Thyroid gland (tissue), 4 donors: ENCODE data around the gene PPP2R5C. TPM values are rescaled to one million over a fixed set of nuclear protein-coding genes. Genes with fewer than 3 reads are reported as not detected.
"Not testable (repeated sequence)": the region's sequence is repeated elsewhere in the genome, so short reads cannot be mapped to it uniquely, and the experiment has no call there.

Experiments used
- DNase-seq, 2 donors: peaks; one replicate each; pipeline ENCODE4 v3.0.0-alpha.2; 2019
- H3K27ac ChIP-seq, 3 donors: fragments of 200-600 bp; sonication (generic); 1 replicate in 2 of 3; 2 replicates in 1 of 3; pipeline ENCODE4 v1.5.1; 2016 to 2019; ENCODE audit warnings: mild to moderate bottlenecking in 1 of 3, moderate library complexity in 1 of 3
- H3K27me3 ChIP-seq: fragments of 200-600 bp; sonication (generic); one replicate; pipeline ENCODE4 v1.5.1; 2019
- H3K36me3 ChIP-seq, 2 donors: fragments of 200-600 bp; sonication (generic); one replicate each; pipeline ENCODE4 v1.5.1; 2016 to 2019
- H3K4me1 ChIP-seq, 2 donors: fragments of 200-600 bp; sonication (generic); one replicate each; pipeline ENCODE4 v1.5.1; 2017 to 2019
- H3K4me3 ChIP-seq, 3 donors: fragments of 200-600 bp; sonication (generic); replicated peaks in 1 of 3; 1 replicate in 2 of 3; 2 replicates in 1 of 3; pipeline ENCODE4 v1.5.1; 2016; ENCODE audit warnings: mild to moderate bottlenecking in 1 of 3
- H3K9me3 ChIP-seq: fragments of 200-600 bp; sonication (generic); one replicate; pipeline ENCODE4 v1.5.1; 2017
- POLR2A ChIP-seq, 2 donors: fragments of 450-650 bp; IDR thresholded peaks; one replicate each; pipeline ENCODE4 v1.6.1; 2017; ENCODE audit warnings: antibody characterized with exemption in 2 of 2, mild to moderate bottlenecking in 2 of 2, moderate library complexity in 1 of 2
- WGBS, 2 donors: methylation state at CpG; one replicate each; pipeline ENCODE4 v1.1.5; 2017; 5-methylcytosine and 5-hydroxymethylcytosine counted together
- intact Hi-C: fragments of 100-400 bp; cut with DNase I; formaldehyde crosslinking; loops from one replicate; pipeline ENCODE4 v1.15.1; 2023
- total RNA-seq, 4 donors: library from RNA; depleted of rRNA; stranded (reverse); fragments of >200 nt; gene quantifications; one replicate each; pipeline ENCODE4 v1.2.3, GENCODE V29; 2016
- TF ChIP-seq, protein P1 (sequence below), 6 experiments: fragments of 200-600 bp in 3 of 6; fragments of 450-650 bp in 3 of 6; sonication (generic) in 3 of 6; IDR thresholded peaks; one replicate each; pipeline ENCODE4 v1.5.1; 2016 to 2019; ENCODE audit warnings: antibody characterized with exemption in 6 of 6, mild to moderate bottlenecking in 2 of 6, inconsistent platforms in 1 of 6, moderate library complexity in 1 of 6

Gene PPP2R5C
- total RNA-seq, 4 donors from 2014 or later, result 105 to 209 (median 141) TPM

DNA sequence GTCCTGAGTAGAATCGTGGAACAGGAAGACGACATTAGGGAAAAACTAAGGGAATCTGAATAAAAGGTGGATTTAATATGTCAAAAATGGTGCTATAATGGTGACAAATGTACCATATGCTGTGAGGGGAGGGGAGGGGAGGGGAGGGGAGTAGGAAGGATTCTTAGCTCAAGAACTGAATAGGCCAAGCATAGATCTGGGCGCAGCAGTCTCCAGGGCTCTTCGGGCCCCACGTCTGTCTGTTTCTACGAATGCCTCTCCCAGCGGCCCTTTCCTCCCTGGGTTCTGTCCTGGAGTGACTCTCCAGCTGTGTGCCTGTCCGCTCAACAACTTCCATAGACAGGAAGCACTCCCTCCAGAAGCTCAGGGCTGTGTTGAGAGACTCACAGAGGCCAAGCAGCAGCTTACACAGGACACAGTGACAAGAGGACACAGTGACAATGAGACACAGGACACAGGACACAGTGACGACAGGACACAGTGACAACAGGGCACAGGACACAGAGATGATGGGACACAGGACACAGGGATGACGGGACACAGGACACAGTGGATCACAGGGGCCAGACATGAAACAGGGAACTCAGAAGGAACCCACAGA, 42.4 kb upstream of the PPP2R5C start:
- Histone ChIP-seq H3K4me3 (no peak overlapping the region), H3K36me3 (no peaks in the 10 kb centered on the region), H3K4me1 (no peaks in the 10 kb centered on the region), H3K27me3 (no peaks in the 10 kb centered on the region), H3K9me3 (no peaks in the 10 kb centered on the region), H3K27ac (no peak overlapping the region)
- WGBS, 2 donors, result 66 to 69% methylated on average over 10 of the region's 10 CpGs
- TF ChIP-seq, protein P1, sequence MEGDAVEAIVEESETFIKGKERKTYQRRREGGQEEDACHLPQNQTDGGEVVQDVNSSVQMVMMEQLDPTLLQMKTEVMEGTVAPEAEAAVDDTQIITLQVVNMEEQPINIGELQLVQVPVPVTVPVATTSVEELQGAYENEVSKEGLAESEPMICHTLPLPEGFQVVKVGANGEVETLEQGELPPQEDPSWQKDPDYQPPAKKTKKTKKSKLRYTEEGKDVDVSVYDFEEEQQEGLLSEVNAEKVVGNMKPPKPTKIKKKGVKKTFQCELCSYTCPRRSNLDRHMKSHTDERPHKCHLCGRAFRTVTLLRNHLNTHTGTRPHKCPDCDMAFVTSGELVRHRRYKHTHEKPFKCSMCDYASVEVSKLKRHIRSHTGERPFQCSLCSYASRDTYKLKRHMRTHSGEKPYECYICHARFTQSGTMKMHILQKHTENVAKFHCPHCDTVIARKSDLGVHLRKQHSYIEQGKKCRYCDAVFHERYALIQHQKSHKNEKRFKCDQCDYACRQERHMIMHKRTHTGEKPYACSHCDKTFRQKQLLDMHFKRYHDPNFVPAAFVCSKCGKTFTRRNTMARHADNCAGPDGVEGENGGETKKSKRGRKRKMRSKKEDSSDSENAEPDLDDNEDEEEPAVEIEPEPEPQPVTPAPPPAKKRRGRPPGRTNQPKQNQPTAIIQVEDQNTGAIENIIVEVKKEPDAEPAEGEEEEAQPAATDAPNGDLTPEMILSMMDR (IDR thresholded peaks at IDR 0.05), result no peak
- no peak for TF ChIP-seq POLR2A (IDR thresholded peaks at IDR 0.05)
- intact Hi-C loops, result no loop called here
- no peak for DNase-seq

DNA sequence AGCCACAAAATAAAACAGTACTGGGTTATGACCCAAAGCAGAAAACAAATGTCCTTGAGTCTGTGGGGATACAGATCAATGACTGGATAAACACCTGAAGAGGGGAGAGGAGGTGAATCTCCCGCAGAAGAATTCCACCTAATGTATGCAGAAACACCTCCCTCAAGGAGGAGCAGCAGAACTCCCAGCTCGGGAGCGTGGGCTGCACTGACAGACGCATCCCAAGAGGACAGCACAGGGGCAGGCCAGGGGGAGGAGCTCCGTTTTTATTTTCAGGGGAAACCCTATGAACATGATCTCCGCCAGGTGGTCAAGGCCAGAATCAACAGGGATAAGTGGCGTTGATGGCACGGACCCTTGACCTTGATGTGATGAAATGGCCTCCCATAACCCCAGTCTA, 41.8 kb upstream of the PPP2R5C start:
- no peak for DNase-seq
- Histone ChIP-seq H3K36me3 (no peaks in the 10 kb centered on the region), H3K4me3 (no peak overlapping the region), H3K9me3 (no peaks in the 10 kb centered on the region), H3K27ac (no peak overlapping the region), H3K4me1 (no peaks in the 10 kb centered on the region), H3K27me3 (no peaks in the 10 kb centered on the region)
- 56 to 62% methylated on average over 7 to 8 of the region's 8 CpGs for WGBS, 2 donors
- TF ChIP-seq POLR2A (IDR thresholded peaks at IDR 0.05), result no peak
- TF ChIP-seq, protein P1 (IDR thresholded peaks at IDR 0.05), result no peak
- intact Hi-C loops, result no loop called here

DNA sequence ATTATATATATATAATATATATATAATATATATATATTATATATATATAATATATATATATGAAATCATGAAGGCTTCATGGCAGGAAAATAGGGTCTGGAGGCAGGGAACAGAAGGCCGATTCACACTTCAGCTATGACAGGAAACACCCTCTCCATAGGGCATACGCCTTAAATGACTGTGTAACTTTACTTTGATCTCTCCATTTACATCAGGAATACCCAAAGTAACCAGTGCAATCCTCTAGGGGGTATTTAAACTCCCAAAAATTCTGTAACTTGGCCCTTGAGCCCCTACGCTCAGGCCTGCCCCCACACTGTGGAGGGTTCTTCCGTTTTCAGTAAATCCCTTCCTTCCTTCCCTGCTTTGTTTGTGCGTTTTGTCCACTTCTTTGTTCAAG, 40.4 kb upstream of the PPP2R5C start:
- WGBS, 2 donors, result 80 to 85% methylated on average over 5 of the region's 5 CpGs
- intact Hi-C loops, result no loop called here
- no peak for TF ChIP-seq POLR2A (IDR thresholded peaks at IDR 0.05)
- TF ChIP-seq, protein P1 (IDR thresholded peaks at IDR 0.05), result no peak
- no peaks in the 10 kb centered on the region for H3K4me1 ChIP-seq
- no peak overlapping the region for H3K27ac ChIP-seq
- DNase-seq, result no peak
- H3K4me3 ChIP-seq, result no peak overlapping the region
- no peaks in the 10 kb centered on the region for H3K27me3 ChIP-seq
- no peaks in the 10 kb centered on the region for H3K9me3 ChIP-seq
- H3K36me3 ChIP-seq, result no peaks in the 10 kb centered on the region

DNA sequence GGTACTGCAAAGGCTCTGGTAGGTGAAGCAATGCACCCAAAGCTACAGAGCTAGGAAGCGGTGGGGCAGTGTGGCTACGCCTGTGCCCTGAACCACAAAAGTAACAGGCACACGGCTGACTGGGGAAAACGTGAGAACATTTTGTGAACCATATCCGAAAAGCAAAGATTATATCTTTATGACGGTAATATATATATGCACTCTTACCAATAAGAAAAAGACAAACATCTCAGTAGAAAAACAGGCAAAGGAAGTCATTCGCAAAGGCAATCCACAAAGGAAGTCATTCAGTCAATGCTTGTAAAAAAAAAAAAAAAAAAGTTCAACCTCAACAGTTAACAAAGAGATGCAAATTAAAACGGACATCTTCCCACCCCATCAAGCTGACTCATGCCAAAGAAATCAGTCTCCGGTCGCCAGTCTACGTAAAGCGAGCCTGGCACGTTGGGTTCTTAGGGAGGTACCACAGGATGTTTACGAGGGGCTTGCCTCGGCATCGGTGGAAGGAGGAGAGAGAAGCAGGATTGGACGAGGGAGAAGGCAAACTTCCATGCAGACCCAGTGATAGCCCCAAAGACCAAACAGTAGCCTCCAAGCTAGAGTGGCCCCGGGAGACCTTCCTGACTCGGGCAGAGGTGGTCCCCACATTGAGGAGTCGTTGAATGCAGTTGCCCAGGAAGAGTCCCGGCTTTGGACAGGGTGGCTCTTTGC, 39.4 kb upstream of the PPP2R5C start:
- 70 to 76% methylated on average over 20 to 21 of the region's 21 CpGs for WGBS, 2 donors
- Histone ChIP-seq H3K4me1 (no peaks in the 10 kb centered on the region), H3K27me3 (no peaks in the 10 kb centered on the region), H3K9me3 (no peaks in the 10 kb centered on the region), H3K27ac (peak overlapping the region in 1 of 3 donors; percentile 17), H3K4me3 (no peak overlapping the region), H3K36me3 (no peaks in the 10 kb centered on the region)
- peak in 1 of 2 donors; percentile 23 for DNase-seq
- TF ChIP-seq, protein P1 (IDR thresholded peaks at IDR 0.05), result no peak
- TF ChIP-seq POLR2A (IDR thresholded peaks at IDR 0.05), result no peak
- intact Hi-C loops, result no loop called here

DNA sequence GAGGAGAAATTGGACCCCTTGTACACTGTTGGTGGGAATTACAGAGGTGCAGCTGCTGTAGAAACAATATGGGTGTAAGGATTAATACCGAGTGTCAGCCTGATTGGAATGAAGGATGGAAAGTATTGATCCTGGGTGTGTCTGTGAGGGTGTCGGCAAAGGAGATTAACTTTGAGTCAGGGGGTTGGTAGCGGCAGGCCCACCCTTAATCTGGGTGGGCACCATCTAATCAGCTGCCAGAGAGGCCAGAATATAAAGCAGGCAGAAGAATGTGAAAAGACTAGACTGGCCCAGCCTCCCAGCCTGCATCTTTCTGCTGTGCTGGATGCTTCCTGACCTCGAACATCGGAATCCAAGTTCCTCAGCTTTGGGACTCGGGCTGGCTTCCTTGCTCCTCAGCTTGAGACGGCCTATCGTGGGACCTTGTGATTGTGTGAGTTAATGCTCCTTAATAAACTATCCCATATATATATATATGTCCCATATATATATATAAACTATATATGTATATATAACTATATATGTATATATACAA, 38.4 kb upstream of the PPP2R5C start:
- 92 to 93% methylated on average over 8 of the region's 8 CpGs for WGBS, 2 donors
- Histone ChIP-seq H3K4me3 (no peak overlapping the region), H3K27me3 (no peaks in the 10 kb centered on the region), H3K27ac (no peak overlapping the region), H3K36me3 (no peaks in the 10 kb centered on the region), H3K4me1 (no peaks in the 10 kb centered on the region), H3K9me3 (no peaks in the 10 kb centered on the region)
- DNase-seq, result no peak
- TF ChIP-seq, protein P1 (IDR thresholded peaks at IDR 0.05), result no peak
- no peak for TF ChIP-seq POLR2A (IDR thresholded peaks at IDR 0.05)
- intact Hi-C loops, result no loop called here

DNA sequence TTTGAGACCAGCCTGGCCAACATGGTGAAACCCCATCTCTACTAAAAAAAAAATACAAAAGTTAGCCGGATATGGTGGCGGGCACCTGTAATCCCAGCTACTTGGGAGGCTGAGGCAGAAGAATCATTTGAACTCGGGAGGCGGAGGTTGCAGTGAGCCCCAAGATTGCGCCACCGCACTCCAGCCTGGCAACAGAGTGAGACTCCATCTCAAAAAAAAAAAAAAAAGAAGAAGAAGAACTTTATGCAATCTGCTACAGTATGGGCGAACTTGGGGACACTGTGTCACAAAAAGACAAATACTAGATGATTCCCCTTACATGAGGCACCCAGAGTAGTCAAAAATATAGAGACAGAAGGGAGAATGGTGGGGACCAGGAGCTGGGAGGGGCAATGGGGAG, 35.9 kb upstream of the PPP2R5C start:
- H3K4me1 ChIP-seq, H3K36me3 ChIP-seq, DNase-seq, H3K27me3 ChIP-seq, H3K9me3 ChIP-seq, intact Hi-C loops, H3K4me3 ChIP-seq, H3K27ac ChIP-seq: not testable (repeated sequence)
- 95 to 96% methylated on average over 7 of the region's 7 CpGs for WGBS, 2 donors
